ENCODE data around the gene CEP19.
A peak's percentile ranks its signal among the peaks of the same experiment; 100 is the strongest.

Gene CEP19

DNA sequence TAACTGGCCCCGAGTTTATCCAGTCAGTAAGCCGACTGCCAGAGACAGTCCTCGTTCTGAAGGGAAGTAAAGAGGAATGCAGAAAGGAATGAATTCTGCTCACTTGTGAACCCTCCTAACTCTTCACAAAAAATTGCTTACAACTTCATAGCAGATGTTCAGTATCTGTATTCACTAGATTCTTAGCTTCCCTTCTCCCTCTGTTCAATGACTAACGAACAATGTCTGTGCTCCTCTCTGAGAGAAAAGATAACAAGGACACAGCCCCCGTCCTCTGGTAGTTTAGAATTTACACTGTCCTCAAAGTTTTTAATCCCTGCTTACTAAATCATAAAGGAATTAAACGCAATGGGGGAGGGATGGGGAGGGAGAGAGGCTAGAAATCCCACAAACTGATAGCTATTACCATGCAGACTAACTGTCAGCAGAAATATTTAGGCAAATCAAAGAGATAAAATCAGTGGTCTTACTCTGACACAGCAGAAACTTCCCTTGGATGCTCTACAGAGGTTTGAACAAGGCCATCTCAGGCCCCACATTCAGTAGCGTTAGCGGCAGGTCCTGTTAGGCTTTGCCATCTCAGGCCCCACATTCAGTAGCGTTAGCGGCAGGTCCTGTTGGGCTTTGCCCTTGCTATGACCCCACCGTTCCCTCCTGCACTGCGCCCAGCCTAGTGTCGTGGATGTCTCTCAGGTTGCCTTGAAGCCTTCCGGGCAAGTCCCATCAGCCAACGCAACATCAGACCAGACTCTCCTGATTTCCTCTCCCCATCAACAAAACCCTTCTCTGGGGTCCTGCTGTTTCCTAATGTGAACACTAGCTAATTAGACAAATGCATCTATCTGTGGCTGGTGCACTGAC, 49.1 kb downstream of the CEP19 start:
- no peak for DNase-seq

DNA sequence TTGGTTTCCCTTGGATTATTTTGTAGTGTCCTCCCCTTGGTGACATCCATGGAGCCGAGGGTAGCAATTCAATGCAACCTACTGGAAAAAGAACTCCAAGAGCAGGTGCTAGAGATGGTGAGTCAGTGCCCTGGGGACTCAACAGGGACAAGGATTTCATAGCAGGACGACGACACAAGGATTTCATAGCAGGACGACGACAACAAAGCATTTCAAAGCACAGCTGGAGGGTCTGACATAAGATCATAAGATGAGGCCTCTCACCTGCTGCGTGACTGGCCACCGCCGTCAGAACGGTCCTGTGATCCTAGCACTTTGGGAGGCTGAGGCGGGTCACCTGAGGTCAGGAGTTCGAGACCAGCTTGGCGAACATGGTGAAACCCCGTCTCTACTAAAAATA, 50.0 kb downstream of the CEP19 start:
- DNase-seq, result no peak

DNA sequence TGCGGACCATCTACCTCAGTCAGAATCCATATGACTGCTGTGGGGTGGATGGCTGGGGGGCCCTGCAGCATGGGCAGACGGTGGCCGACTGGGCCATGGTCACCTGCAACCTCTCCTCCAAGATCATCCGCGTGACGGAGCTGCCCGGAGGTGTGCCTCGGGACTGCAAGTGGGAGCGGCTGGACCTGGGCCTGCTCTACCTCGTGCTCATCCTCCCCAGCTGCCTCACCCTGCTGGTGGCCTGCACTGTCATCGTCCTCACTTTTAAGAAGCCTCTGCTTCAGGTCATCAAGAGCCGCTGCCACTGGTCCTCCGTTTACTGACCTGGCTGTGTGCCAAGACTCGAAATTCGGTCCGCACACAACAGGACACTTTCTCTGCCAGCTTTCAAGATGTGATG, 50.6 kb downstream of the CEP19 start:
- no peak for DNase-seq

DNA sequence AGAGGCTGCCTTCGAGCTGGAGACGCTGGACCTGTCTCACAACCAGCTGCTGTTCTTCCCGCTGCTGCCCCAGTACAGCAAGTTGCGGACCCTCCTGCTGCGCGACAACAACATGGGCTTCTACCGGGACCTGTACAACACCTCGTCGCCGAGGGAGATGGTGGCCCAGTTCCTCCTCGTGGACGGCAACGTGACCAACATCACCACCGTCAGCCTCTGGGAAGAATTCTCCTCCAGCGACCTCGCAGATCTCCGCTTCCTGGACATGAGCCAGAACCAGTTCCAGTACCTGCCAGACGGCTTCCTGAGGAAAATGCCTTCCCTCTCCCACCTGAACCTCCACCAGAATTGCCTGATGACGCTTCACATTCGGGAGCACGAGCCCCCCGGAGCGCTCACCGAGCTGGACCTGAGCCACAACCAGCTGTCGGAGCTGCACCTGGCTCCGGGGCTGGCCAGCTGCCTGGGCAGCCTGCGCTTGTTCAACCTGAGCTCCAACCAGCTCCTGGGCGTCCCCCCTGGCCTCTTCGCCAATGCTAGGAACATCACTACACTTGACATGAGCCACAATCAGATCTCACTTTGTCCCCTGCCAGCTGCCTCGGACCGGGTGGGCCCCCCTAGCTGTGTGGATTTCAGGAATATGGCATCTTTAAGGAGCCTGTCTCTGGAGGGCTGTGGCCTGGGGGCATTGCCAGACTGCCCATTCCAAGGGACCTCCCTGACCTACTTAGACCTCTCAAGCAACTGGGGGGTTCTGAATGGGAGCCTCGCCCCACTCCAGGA, 51.5 kb downstream of the CEP19 start:
- peak; percentile 28 for DNase-seq

DNA sequence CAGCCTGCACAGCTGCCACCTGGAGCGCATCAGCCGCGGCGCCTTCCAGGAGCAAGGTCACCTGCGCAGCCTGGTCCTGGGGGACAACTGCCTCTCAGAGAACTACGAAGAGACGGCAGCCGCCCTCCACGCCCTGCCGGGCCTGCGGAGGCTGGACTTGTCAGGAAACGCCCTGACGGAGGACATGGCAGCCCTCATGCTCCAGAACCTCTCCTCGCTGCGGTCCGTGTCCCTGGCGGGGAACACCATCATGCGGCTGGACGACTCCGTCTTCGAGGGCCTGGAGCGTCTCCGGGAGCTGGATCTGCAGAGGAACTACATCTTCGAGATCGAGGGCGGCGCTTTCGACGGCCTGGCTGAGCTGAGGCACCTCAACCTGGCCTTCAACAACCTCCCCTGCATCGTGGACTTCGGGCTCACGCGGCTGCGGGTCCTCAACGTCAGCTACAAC, 52.1 kb downstream of the CEP19 start:
- no peak for DNase-seq
